Neural progenitor cell (in vitro differentiated cells): ENCODE results near the gene GRIN2B. TPM values are rescaled to one million over a fixed set of nuclear protein-coding genes. Genes with fewer than 3 reads are reported as not detected.

ENCODE experiments used
- DNase-seq: peaks from one replicate; pipeline ENCODE4 v3.0.0-alpha.2; 2016; ENCODE audit warnings: low spot score
- H2AFZ ChIP-seq: fragments of 200-600 bp; sonication (generic); replicated peaks from 2 replicates; pipeline ENCODE4 v1.6.1; 2016; ENCODE audit warnings: antibody characterized with exemption
- H3F3A ChIP-seq: fragments of 200-600 bp; sonication (generic); 2 replicates; pipeline ENCODE4 v1.6.1; 2016; ENCODE audit warnings: antibody characterized with exemption, low read depth
- H3K27ac ChIP-seq: fragments of 200-600 bp; sonication (generic); 2 replicates; pipeline ENCODE4 v1.5.1; 2016; ENCODE audit warnings: mild to moderate bottlenecking
- H3K27me3 ChIP-seq: fragments of 200-600 bp; sonication (generic); 2 replicates; pipeline ENCODE4 v1.6.1; 2016; ENCODE audit warnings: mild to moderate bottlenecking, moderate library complexity
- H3K36me3 ChIP-seq: fragments of 200-600 bp; sonication (generic); 2 replicates; pipeline ENCODE4 v1.5.1; 2016
- H3K4me1 ChIP-seq: fragments of 200-600 bp; sonication (generic); 2 replicates; pipeline ENCODE4 v1.6.1; 2016; ENCODE audit warnings: mixed run types
- H3K4me2 ChIP-seq: fragments of 200-600 bp; sonication (generic); 2 replicates; pipeline ENCODE4 v1.6.1; 2016
- H3K4me3 ChIP-seq: fragments of 200-600 bp; sonication (generic); 2 replicates; pipeline ENCODE4 v1.5.1; 2016
- H3K79me2 ChIP-seq: fragments of 200-600 bp; sonication (generic); 2 replicates; pipeline ENCODE4 v1.6.1; 2016; ENCODE audit warnings: low read depth
- H3K9ac ChIP-seq: fragments of 200-600 bp; sonication (generic); 2 replicates; pipeline ENCODE4 v1.6.1; 2016
- H3K9me3 ChIP-seq: fragments of 200-600 bp; sonication (generic); 2 replicates; pipeline ENCODE4 v1.5.1; 2016; ENCODE audit warnings: low read depth
- H4K20me1 ChIP-seq: fragments of 200-600 bp; sonication (generic); 2 replicates; pipeline ENCODE4 v1.6.1; 2016; ENCODE audit warnings: low read depth
- H3K27ac Mint-ChIP-seq: 3 replicates; pipeline ENCODE4 v1.8.0; 2021; ENCODE audit warnings: mixed read lengths
- H3K27me3 Mint-ChIP-seq: 2 replicates; pipeline ENCODE4 v1.8.0; 2022; ENCODE audit warnings: low read depth, mild to moderate bottlenecking, inconsistent platforms, moderate library complexity, mixed read lengths; ENCODE audit not compliant: insufficient read depth
- H3K36me3 Mint-ChIP-seq: 3 replicates; pipeline ENCODE4 v1.8.0; 2021; ENCODE audit warnings: mixed read lengths
- H3K4me1 Mint-ChIP-seq: 3 replicates; pipeline ENCODE4 v1.8.0; 2021; ENCODE audit warnings: mixed read lengths
- H3K4me3 Mint-ChIP-seq: 3 replicates; pipeline ENCODE4 v1.8.0; 2021; ENCODE audit warnings: mild to moderate bottlenecking, moderate library complexity, mixed read lengths
- H3K9me3 Mint-ChIP-seq: 3 replicates; pipeline ENCODE4 v1.8.0; 2020; ENCODE audit warnings: mixed read lengths
- EZH2 ChIP-seq: fragments of 200-600 bp; sonication (generic); IDR thresholded peaks from 2 replicates; pipeline ENCODE4 v1.6.1; 2017; ENCODE audit warnings: antibody characterized with exemption, mild to moderate bottlenecking, moderate library complexity
- EZH2phosphoT487 ChIP-seq: fragments of 200-600 bp; sonication (generic); IDR thresholded peaks from 2 replicates; pipeline ENCODE4 v1.6.1; 2017; ENCODE audit warnings: antibody characterized with exemption
- total RNA-seq: library from RNA; depleted of rRNA; stranded (reverse); fragments of >200 nt; gene quantifications from 2 replicates; pipeline ENCODE4 v1.2.3, GENCODE V29; 2015; ENCODE audit warnings: low replicate concordance
- TF ChIP-seq, protein P1 (sequence below): fragments of 200-600 bp; sonication (generic); IDR thresholded peaks from 2 replicates; pipeline ENCODE4 v1.5.1; 2017; ENCODE audit warnings: antibody characterized with exemption, mild to moderate bottlenecking

GRIN2B gene
- total RNA-seq, 1 donor from 2014 or later, result 0.52 TPM

- Histone ChIP-seq H3K9ac (no peak overlapping the region), H4K20me1 (no peaks in the 10 kb centered on the region), H3K27ac (no peak overlapping the region), H3F3A (no peaks in the 10 kb centered on the region), H3K4me3 (no peak overlapping the region), H3K9me3 (no peaks in the 10 kb centered on the region), H2AFZ (no peak overlapping the region), H3K27me3 (no peaks in the 10 kb centered on the region), H3K4me1 (no peaks in the 10 kb centered on the region), H3K36me3 (no peaks in the 10 kb centered on the region), H3K4me2 (no peak overlapping the region), H3K79me2 (no peaks in the 10 kb centered on the region)
- Mint-ChIP-seq H3K27me3 (peaks cover 5% of the 10 kb centered on the region), H3K36me3 (no peaks in the 10 kb centered on the region), H3K4me3 (no peak overlapping the region), H3K9me3 (no peaks in the 10 kb centered on the region), H3K27ac (no peak overlapping the region), H3K4me1 (no peaks in the 10 kb centered on the region)
- TF ChIP-seq EZH2, result no peak
- TF ChIP-seq, protein P1, sequence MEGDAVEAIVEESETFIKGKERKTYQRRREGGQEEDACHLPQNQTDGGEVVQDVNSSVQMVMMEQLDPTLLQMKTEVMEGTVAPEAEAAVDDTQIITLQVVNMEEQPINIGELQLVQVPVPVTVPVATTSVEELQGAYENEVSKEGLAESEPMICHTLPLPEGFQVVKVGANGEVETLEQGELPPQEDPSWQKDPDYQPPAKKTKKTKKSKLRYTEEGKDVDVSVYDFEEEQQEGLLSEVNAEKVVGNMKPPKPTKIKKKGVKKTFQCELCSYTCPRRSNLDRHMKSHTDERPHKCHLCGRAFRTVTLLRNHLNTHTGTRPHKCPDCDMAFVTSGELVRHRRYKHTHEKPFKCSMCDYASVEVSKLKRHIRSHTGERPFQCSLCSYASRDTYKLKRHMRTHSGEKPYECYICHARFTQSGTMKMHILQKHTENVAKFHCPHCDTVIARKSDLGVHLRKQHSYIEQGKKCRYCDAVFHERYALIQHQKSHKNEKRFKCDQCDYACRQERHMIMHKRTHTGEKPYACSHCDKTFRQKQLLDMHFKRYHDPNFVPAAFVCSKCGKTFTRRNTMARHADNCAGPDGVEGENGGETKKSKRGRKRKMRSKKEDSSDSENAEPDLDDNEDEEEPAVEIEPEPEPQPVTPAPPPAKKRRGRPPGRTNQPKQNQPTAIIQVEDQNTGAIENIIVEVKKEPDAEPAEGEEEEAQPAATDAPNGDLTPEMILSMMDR, result no peak
- TF ChIP-seq EZH2phosphoT487, result no peak
- no peak for DNase-seq
Measured at GRCh38 chr12:13992106-13992505, 10.7 kb upstream of the GRIN2B start.

DNA sequence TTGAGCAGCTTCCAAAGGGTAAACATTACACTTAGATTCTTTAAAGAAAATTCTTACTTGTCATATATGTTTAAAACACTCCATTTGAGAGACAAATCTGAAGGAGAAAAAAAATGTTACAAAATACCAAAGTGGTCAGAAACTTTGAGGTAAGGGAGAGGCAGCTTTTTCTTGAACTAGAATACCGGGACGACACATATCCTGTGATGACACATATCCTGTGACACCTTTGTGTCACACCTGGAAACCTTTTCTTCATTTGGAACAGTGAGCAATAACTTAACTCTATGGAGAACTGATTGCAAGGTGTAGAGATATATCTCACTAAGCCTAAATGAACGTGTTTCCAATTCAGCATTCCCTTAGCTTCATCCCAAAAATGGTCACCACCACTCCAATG lies 4.6 kb upstream of the GRIN2B start:
- H3K4me1 Mint-ChIP-seq, result peaks cover 4% of the 10 kb centered on the region
- Histone ChIP-seq H3K9me3 (no peaks in the 10 kb centered on the region), H4K20me1 (no peaks in the 10 kb centered on the region), H3K4me3 (no peak overlapping the region), H3K9ac (no peak overlapping the region), H2AFZ (no peak overlapping the region), H3K27ac (no peak overlapping the region), H3K36me3 (no peaks in the 10 kb centered on the region), H3K79me2 (no peaks in the 10 kb centered on the region), H3K27me3 (peaks cover 33% of the 10 kb centered on the region), H3K4me2 (no peak overlapping the region), H3K4me1 (no peaks in the 10 kb centered on the region), H3F3A (no peaks in the 10 kb centered on the region)
- no peak for DNase-seq
- peaks cover 9% of the 10 kb centered on the region for H3K27me3 Mint-ChIP-seq
- no peak overlapping the region for H3K27ac Mint-ChIP-seq
- no peaks in the 10 kb centered on the region for H3K9me3 Mint-ChIP-seq
- no peak overlapping the region for H3K4me3 Mint-ChIP-seq
- TF ChIP-seq, protein P1, result no peak
- TF ChIP-seq EZH2phosphoT487 (no peak), EZH2 (no peak)
- no peaks in the 10 kb centered on the region for H3K36me3 Mint-ChIP-seq

GRCh38 chr12:13981990-13982389 lies 588 bp upstream of the GRIN2B start:
- H3K4me2 ChIP-seq, result peak overlapping the region; percentile 75
- Mint-ChIP-seq H3K27ac (no peak overlapping the region), H3K27me3 (peaks cover 19% of the 10 kb centered on the region), H3K4me1 (peaks cover 21% of the 10 kb centered on the region), H3K36me3 (peaks cover 3% of the 10 kb centered on the region), H3K9me3 (no peaks in the 10 kb centered on the region), H3K4me3 (peak overlapping the region; percentile 90)
- H3F3A ChIP-seq, result no peaks in the 10 kb centered on the region
- peaks cover 7% of the 10 kb centered on the region for H3K4me1 ChIP-seq
- peak; percentile 85 for DNase-seq
- H3K9me3 ChIP-seq, result no peaks in the 10 kb centered on the region
- no peak for TF ChIP-seq EZH2
- TF ChIP-seq, protein P1, result peak; percentile 92
- no peak overlapping the region for H3K27ac ChIP-seq
- H3K79me2 ChIP-seq, result no peaks in the 10 kb centered on the region
- peak overlapping the region; percentile 73 for H2AFZ ChIP-seq
- H3K36me3 ChIP-seq, result no peaks in the 10 kb centered on the region
- H4K20me1 ChIP-seq, result no peaks in the 10 kb centered on the region
- peak overlapping the region; percentile 54 for H3K4me3 ChIP-seq
- no peak overlapping the region for H3K9ac ChIP-seq
- H3K27me3 ChIP-seq, result peaks cover 74% of the 10 kb centered on the region
